Stimulated activated CD8-positive, alpha-beta memory T cell treated with anti-CD3 and anti-CD28 coated beads, Interleukin-4, amount 100 ng/mL, for 24 hours (primary cell): Measurements from ENCODE around the gene INTS15.
"Not testable (repeated sequence)": the region's sequence is repeated elsewhere in the genome, so short reads cannot be mapped to it uniquely, and the experiment has no call there.

ENCODE experiments used
- DNase-seq: peaks from one replicate; pipeline ENCODE4 v3.0.0-alpha.2; 2020; ENCODE audit warnings: low read depth

The INTS15 gene

GRCh38 chr7:6618621-6619020, 28.8 kb downstream of the INTS15 start:
- DNase-seq: no peak

GRCh38 chr7:6619961-6620360, 30.1 kb downstream of the INTS15 start:
- DNase-seq: no peak

- DNase-seq: no peak
Measured at GRCh38 chr7:6621195-6622133, 31.6 kb downstream of the INTS15 start.

- no peak for DNase-seq
Measured at GRCh38 chr7:6622134-6622710, 32.4 kb downstream of the INTS15 start.

- DNase-seq: no peak
Measured at GRCh38 chr7:6623589-6624245, 33.9 kb downstream of the INTS15 start.

- no peak for DNase-seq
Measured at GRCh38 chr7:6624246-6624611, 34.4 kb downstream of the INTS15 start.

GRCh38 chr7:6628045-6628444, 38.2 kb downstream of the INTS15 start:
- DNase-seq: no peak

GRCh38 chr7:6630007-6630849, 40.4 kb downstream of the INTS15 start:
- DNase-seq: no peak

GRCh38 chr7:6631605-6632004, 41.8 kb downstream of the INTS15 start:
- DNase-seq: no peak

GRCh38 chr7:6634021-6634420, 44.2 kb downstream of the INTS15 start:
- no peak for DNase-seq

- DNase-seq: not testable (repeated sequence)
Measured at GRCh38 chr7:6634971-6635370, 45.1 kb downstream of the INTS15 start.

GRCh38 chr7:6636741-6637543, 47.1 kb downstream of the INTS15 start, which contains the start of gene ZNF316:
Gene ZNF316 (plus strand): TSS chr7:6637318. CDS start chr7:6642410, 5,092 bp downstream.
- peak; percentile 44 for DNase-seq

- peak; percentile 65 for DNase-seq
Measured at GRCh38 chr7:6637544-6638229, 47.9 kb downstream of the INTS15 start.

- no peak for DNase-seq
Measured at GRCh38 chr7:6639032-6639431, 49.2 kb downstream of the INTS15 start.

- no peak for DNase-seq
Measured at GRCh38 chr7:6639627-6640026, 49.8 kb downstream of the INTS15 start.

- DNase-seq: peak; percentile 30
Measured at GRCh38 chr7:6640246-6640721, 50.5 kb downstream of the INTS15 start.

GRCh38 chr7:6641305-6642035, 51.6 kb downstream of the INTS15 start:
- no peak for DNase-seq

GRCh38 chr7:6642239-6642839, 52.5 kb downstream of the INTS15 start:
- DNase-seq: no peak
